IMR-90 (cell line): ENCODE results near the gene NR5A1.

Experiments
- BHLHE40 ChIP-seq: fragments of 150-350 bp; IDR thresholded peaks from 2 replicates; pipeline ENCODE4 v1.6.1; 2016; ENCODE audit warnings: mild to moderate bottlenecking, low read depth, low read length
- CHD1 ChIP-seq: IDR thresholded peaks from 2 replicates; pipeline ENCODE4 v1.6.1; 2012; ENCODE audit warnings: low read depth, low read length, improper control_type of control experiment
- NFE2L2 ChIP-seq: fragments of 150-350 bp; IDR thresholded peaks from 2 replicates; pipeline ENCODE4 v1.6.1; 2016; ENCODE audit warnings: low read depth, mild to moderate bottlenecking, low read length
- POLR2A ChIP-seq: IDR thresholded peaks from 2 replicates; pipeline ENCODE4 v1.6.1; 2012; ENCODE audit warnings: mild to moderate bottlenecking, low read depth, low read length
- SMC3 ChIP-seq: fragments of 150-350 bp; IDR thresholded peaks from 2 replicates; pipeline ENCODE4 v1.6.1; 2016; ENCODE audit warnings: low read depth, mild to moderate bottlenecking, antibody characterized with exemption, low read length, moderate library complexity
- TF ChIP-seq, protein P1 (sequence below): conservative IDR thresholded peaks from 2 replicates; pipeline ENCODE4 v1.5.1; 2012; ENCODE audit warnings: mild to moderate bottlenecking, low read depth, low read length, improper control_type of control experiment

DNA sequence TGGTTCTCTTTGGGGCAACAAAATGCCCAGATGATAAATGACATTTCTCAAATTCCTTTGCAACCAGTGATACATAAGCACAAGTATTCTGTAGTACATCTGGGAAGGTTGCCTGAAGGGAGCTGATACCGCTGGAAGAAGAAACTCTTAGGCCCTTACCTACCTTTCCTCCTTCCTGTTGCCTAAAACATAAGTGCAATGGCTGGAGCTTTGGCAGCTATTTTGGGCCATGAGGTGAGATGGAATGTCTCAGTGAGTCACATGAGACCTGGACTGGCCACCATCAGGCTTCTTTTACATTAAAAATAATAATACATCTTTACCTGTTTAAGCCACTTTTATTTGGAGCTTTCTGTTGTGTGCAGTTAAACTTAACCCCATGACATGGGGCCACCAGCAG is 68.1 kb downstream of the NR5A1 start:
- TF ChIP-seq, protein P1, sequence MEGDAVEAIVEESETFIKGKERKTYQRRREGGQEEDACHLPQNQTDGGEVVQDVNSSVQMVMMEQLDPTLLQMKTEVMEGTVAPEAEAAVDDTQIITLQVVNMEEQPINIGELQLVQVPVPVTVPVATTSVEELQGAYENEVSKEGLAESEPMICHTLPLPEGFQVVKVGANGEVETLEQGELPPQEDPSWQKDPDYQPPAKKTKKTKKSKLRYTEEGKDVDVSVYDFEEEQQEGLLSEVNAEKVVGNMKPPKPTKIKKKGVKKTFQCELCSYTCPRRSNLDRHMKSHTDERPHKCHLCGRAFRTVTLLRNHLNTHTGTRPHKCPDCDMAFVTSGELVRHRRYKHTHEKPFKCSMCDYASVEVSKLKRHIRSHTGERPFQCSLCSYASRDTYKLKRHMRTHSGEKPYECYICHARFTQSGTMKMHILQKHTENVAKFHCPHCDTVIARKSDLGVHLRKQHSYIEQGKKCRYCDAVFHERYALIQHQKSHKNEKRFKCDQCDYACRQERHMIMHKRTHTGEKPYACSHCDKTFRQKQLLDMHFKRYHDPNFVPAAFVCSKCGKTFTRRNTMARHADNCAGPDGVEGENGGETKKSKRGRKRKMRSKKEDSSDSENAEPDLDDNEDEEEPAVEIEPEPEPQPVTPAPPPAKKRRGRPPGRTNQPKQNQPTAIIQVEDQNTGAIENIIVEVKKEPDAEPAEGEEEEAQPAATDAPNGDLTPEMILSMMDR: no peak
- TF ChIP-seq POLR2A (no peak), NFE2L2 (no peak), BHLHE40 (no peak), SMC3 (no peak), CHD1 (no peak)
